ENCODE results near the gene NSUN6. TPM values are rescaled to one million over a fixed set of nuclear protein-coding genes. Genes with fewer than 3 reads are reported as not detected.

The NSUN6 gene
- total RNA-seq, 1 experiment from 2014 or later, result 15.1 TPM

GRCh38 chr10:18508587-18508986 is 142.8 kb downstream of the NSUN6 start:
- ATAC-seq (no peak), DNase-seq (ENCODE audit: low spot score) (no peak)
- 0 out of 2 replicates have a peak, but pooled peaks cover 3% of the 10 kb centered on the region for H3K36me3 Mint-ChIP-seq
- TF ChIP-seq ATF2 (CRISPR knock-in tag; IDR thresholded peaks at IDR 0.05; ENCODE audit: borderline replicate concordance, low read depth), result no peak
- TF ChIP-seq E2F5 (CRISPR knock-in tag; IDR thresholded peaks at IDR 0.05), result no peak
- TF ChIP-seq ATF6 (CRISPR knock-in tag; IDR thresholded peaks at IDR 0.05), result no peak
- TF ChIP-seq USF2 (CRISPR knock-in tag; IDR thresholded peaks at IDR 0.05), result no peak
- TF ChIP-seq JUN (CRISPR knock-in tag; IDR thresholded peaks at IDR 0.05), result no peak
- no peak for TF ChIP-seq CDX4 (CRISPR knock-in tag; IDR thresholded peaks at IDR 0.05; ENCODE audit: borderline replicate concordance)
- TF ChIP-seq ZNF121 (CRISPR knock-in tag; IDR thresholded peaks at IDR 0.05), result no peak
- ChIA-PET POLR2A (no interaction called here), CTCF (no interaction called here)
- H3K4me1 Mint-ChIP-seq, result no peaks in the 10 kb centered on the region
- H3K9me3 Mint-ChIP-seq, result no peaks in the 10 kb centered on the region
- H3K4me3 Mint-ChIP-seq, result no peak overlapping the region
- H3K27ac Mint-ChIP-seq, result no peak overlapping the region
- no peaks in the 10 kb centered on the region for H3K27me3 Mint-ChIP-seq (ENCODE audit: low read depth)

GRCh38 chr10:18505456-18506118 is 145.8 kb downstream of the NSUN6 start:
- Mint-ChIP-seq H3K4me1 (no peaks in the 10 kb centered on the region), H3K27ac (no peak overlapping the region), H3K27me3 (ENCODE audit: low read depth) (no peaks in the 10 kb centered on the region), H3K4me3 (no peak overlapping the region), H3K9me3 (no peaks in the 10 kb centered on the region), H3K36me3 (no peaks in the 10 kb centered on the region)
- CTCF ChIA-PET, result no interaction called here
- POLR2A ChIA-PET, result interaction anchor here (0.5 kb wide), 1 partner anchor 260 kb away, joined by 3 read pairs; no protein-coding TSS in a partner anchor
- TF ChIP-seq NFE2L1 (CRISPR knock-in tag; IDR thresholded peaks at IDR 0.05), result no peak
- no peak for TF ChIP-seq FOXJ3 (CRISPR knock-in tag; IDR thresholded peaks at IDR 0.05; ENCODE audit: borderline replicate concordance)
- no peak for TF ChIP-seq ERG (CRISPR knock-in tag; IDR thresholded peaks at IDR 0.05)
- no peak for TF ChIP-seq ZNF396 (CRISPR knock-in tag; IDR thresholded peaks at IDR 0.05; ENCODE audit: borderline replicate concordance)
- no peak for TF ChIP-seq CREM (CRISPR knock-in tag; IDR thresholded peaks at IDR 0.05)
- TF ChIP-seq NFYB (CRISPR knock-in tag; conservative IDR thresholded peaks at IDR 0.05; ENCODE audit: low read depth), result no peak
- no peak for DNase-seq (ENCODE audit: low spot score)
- no peak for ATAC-seq

- Mint-ChIP-seq H3K27ac (no peak overlapping the region), H3K36me3 (no peaks in the 10 kb centered on the region), H3K4me3 (no peak overlapping the region), H3K27me3 (ENCODE audit: low read depth) (no peaks in the 10 kb centered on the region), H3K9me3 (no peaks in the 10 kb centered on the region), H3K4me1 (no peaks in the 10 kb centered on the region)
- ChIA-PET POLR2A (no interaction called here), CTCF (no interaction called here)
- DNase-seq (ENCODE audit: low spot score) (no peak), ATAC-seq (no peak)
- TF ChIP-seq USF1 (CRISPR knock-in tag; IDR thresholded peaks at IDR 0.05), result no peak
- no peak for TF ChIP-seq TP53 (CRISPR knock-in tag; IDR thresholded peaks at IDR 0.05)
- no peak for TF ChIP-seq FOXP4 (CRISPR knock-in tag; IDR thresholded peaks at IDR 0.05)
- no peak for TF ChIP-seq JAZF1 (CRISPR knock-in tag; IDR thresholded peaks at IDR 0.05)
- TF ChIP-seq FOXK1 (CRISPR knock-in tag; IDR thresholded peaks at IDR 0.05), result no peak
- TF ChIP-seq ZNF232 (CRISPR knock-in tag; IDR thresholded peaks at IDR 0.05), result no peak
Observed at GRCh38 chr10:18504161-18504560, 147.2 kb downstream of the NSUN6 start.

All from WTC11 (cell line).